ENCODE results near the gene DCAF7. TPM values are rescaled to one million over a fixed set of nuclear protein-coding genes. Genes with fewer than 3 reads are reported as not detected.
A peak's percentile ranks its signal among the peaks of the same experiment; 100 is the strongest.

Gene DCAF7, protein sequence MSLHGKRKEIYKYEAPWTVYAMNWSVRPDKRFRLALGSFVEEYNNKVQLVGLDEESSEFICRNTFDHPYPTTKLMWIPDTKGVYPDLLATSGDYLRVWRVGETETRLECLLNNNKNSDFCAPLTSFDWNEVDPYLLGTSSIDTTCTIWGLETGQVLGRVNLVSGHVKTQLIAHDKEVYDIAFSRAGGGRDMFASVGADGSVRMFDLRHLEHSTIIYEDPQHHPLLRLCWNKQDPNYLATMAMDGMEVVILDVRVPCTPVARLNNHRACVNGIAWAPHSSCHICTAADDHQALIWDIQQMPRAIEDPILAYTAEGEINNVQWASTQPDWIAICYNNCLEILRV
- 21.8 and 29.8 TPM in 2 replicates for total RNA-seq

DNA sequence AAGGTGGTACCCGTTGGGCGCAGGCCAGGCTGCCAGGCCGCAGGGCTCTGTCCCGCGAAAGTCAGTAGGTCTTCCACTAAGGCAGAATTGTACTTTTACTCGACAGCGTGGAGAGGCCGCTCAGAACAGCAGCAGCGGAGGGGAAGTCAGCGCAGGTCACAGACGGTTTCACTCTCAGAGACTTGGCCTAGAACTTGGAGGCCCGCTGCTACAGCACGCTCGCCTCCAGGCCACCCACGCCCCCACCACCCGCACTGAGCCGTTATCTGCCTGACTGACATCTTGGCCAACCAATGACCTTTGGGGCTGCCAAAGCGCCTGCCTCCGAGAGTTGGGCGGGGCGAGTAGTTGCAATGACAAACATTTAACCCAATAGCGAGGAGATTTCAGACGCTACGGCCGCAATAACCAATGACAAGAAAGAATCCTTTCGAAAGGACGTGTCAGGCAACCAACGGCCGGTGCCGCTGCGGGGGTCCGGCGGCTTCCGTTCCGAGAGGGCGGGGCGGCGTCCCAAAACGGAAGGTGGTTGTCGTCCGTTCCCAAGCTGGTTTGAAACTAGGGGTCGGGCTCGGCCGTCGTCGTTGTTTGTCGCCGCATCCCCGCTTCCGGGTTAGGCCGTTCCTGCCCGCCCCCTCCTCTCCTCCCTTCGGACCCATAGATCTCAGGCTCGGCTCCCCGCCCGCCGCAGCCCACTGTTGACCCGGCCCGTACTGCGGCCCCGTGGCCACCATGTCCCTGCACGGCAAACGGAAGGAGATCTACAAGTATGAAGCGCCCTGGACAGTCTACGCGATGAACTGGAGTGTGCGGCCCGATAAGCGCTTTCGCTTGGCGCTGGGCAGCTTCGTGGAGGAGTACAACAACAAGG, at the start of gene DCAF7:
TSS of gene DCAF7 (plus strand) at position 532 of the 871 bp plus-strand sequence. CDS start at position 733, 201 bp downstream.
- peak; percentile 100 for DNase-seq (ENCODE audit: low read depth in 2 of 2)

DNA sequence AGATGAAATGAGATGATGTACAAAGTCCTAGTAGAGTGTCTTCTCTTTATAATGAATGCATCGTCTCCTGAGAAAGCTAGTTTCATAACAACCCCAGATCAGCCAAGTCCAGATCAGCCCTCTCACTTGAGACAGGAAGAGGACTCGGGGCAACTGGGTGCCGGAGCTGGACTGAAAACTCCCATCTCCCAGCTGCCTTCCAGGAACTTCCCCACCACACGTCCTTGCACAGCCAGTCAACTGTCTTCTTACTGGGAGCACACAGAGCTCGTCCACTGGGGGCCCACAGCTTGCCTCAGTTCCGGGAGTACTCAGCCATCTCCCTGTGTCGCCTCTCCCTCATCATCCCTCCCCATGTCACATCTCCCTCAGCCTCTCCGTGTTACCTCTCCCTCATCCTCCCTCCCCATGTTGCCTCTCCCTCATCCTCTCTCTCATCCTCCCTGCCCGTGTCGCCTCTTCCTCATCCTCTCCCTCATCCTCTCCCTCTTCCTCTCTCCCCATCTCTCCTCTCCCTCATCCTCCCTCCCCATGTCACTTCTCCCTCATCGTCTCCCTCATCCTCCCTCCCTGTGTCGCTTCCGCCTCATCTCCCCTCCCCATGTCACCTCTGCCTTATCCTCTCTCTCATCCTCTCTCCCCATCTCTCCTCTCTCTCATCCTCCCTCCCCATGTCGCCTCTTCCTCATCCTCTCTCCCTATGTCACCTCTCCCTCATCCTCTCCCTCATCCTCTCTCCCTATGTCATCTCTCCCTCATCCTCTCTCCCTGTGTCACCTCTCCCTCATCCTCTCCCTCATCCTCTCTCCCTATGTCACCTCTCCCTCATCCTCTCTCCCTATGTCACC, 49.5 kb upstream of the DCAF7 start:
- no peak for DNase-seq (ENCODE audit: low read depth in 2 of 2)

DNA sequence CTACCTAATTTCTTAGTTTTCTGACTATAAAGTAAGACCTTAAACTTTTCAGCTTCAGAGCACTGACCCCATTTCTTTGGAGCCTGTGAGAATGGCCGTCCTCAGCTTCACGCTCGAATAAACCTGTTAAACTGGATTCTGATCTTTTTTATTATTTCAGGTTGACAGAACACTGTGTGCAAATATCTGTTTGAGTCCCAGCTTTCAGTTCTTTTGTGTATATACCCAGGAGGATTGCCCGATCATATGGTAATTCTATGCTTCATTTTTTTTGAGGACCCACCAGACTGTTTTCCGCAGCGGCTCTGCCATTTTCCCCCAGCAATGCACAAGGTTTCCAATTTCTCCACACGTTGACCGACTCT, 47.0 kb upstream of the DCAF7 start:
- DNase-seq (ENCODE audit: low read depth in 2 of 2), result no peak

DNA sequence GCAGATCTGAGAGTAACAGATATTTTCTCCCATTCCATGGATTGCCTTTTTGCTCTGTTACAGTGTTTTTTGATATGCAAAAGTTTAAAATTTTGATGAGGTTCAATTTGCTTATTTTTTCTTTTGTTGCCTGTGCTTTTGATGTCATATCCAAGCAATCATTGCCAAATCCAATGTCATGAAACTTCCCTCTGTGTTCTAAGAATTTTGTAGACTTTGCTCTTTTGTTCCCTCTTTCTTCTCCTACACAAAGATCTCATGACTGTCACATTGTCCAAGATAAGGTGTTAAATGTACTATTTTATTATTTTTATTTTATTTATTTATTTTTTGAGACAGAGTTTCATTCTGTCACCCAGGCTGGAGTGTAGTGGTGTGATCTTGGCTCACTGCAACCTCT, 46.0 kb upstream of the DCAF7 start:
- DNase-seq (ENCODE audit: low read depth in 2 of 2), result no peak

DNA sequence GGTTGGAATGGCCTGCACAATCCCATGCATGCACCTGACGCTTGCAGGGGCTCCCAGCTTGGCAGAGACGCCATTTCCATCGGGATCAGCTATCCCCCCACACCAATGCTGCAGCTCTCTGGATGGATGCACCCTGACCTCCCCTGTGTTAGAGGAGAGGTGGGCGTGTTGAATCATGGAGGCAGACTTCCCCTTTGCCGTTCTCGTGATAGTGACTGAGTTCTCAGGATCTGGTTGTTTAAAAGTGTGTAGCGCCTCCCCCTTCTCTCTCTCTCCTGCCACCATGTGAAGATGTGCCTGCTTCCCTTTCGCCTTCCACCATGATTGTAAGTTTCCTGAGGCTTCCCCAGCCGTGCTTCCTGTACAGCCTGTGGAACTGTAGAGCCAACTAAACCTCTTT, 44.9 kb upstream of the DCAF7 start:
- DNase-seq (ENCODE audit: low read depth in 2 of 2), result no peak

DNA sequence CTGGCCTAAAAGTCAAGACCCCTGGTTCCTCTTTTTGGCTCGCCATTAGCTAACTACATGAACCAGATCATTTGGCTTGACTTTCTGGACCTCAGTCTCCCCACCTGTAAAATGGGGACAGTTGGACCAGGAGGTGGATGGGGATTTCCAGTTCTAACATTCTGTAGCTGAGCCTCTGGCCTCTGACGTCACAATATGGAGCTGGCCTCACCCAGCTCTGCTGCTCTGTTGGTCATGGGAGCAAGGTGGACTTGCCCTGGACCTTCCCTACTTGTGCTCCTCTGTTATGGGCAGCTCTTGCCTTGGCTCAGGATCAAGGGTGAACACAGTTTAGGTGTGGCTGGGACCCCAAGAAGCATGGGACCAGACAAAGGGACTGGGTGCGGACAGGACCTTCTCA, 43.6 kb upstream of the DCAF7 start:
- no peak for DNase-seq (ENCODE audit: low read depth in 2 of 2)

DNA sequence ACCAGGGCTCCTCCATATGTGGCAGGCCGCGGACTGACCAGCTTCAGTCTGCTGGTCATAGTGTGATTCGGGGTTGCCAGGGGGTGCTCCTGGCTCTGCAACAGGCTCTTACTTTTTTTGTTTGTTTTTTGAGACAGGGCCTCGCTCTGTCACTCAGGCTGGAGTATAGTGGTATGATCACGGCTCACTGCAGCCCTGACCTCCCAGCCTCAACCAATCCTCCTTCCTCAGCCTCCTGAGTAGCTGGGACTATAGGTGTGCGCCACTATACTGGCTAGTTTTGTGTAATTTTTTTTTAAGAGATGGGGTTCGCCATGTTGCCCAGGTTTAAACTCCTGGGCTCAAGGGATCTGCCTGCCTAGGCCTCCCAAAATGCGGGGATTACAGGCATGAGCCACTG, 38.9 kb upstream of the DCAF7 start:
- no peak for DNase-seq (ENCODE audit: low read depth in 2 of 2)

DNA sequence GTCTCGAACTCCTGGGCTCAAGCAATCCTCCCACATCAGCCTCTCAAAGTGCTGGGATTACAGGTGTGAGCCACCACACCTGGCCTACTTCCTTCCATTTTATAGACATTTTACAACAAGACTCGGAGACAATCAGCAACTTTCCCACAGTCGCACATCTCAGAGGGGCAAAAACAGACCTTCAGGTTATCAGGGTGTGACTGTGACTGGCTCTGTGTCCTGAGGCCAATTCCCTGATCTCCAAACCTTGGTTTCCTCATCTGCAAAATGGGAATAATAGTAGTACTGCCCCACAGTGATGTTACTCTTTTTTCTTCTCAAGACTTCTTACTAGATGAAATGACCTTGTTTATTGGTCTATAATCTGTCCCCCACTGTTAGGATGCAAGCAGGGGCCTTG, 37.9 kb upstream of the DCAF7 start:
- DNase-seq (ENCODE audit: low read depth in 2 of 2), result no peak

DNA sequence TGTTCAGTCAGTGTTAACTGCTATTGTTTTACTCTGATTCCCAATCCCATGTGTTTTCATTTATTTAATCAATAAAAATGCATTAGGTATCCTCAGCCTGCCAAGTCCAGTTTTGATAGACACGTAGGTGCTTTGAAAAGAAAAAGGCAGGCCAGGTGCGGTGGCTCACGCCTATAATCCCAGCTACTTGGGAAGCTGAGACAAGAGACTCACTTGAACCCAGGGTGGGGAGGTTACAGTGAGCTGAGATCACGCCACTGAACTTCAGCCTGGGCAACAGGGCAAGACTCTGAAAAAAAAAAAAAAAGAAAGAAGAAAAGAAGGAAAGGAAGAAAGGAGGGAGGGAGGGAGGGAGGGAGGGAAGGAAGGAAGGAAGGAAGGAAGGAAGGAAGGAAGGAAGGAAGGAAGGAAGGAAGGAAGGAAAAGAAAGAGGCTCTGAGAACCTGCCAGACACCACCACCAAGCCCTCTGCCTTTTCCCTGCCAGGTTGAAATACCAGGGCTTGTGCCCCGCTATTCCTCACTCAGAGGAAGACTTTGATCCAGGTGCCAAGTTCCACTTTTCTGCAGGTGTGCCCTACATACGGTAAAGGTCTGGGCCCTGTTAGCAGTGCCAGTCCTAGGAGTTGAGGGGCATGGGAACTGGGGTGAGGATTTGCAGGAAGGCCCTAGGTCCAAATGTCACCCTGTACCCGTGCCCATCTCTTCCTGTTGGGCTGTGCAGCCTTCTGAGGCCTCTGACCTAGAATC, 37.2 kb upstream of the DCAF7 start:
- no peak for DNase-seq (ENCODE audit: low read depth in 2 of 2)

DNA sequence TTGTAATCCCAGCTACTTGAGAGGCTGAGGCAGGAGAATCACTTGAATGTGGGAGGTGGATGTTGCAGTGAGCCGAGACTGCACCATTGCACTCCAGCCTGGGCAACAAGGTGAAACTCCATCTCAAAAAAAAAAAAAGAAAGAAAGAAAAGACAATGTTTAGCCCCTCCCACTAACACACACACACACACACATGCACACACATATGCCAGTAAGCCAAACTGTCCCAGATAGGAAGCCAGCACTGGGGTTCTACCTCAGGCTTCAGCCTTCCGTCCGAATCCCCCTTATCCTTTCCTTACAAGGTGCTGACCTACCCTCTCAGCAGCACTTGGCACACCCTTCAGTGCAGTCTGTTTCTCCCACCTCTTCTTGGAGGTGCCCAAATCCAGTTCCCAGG, 35.8 kb upstream of the DCAF7 start:
- DNase-seq (ENCODE audit: low read depth in 2 of 2), result no peak

DNA sequence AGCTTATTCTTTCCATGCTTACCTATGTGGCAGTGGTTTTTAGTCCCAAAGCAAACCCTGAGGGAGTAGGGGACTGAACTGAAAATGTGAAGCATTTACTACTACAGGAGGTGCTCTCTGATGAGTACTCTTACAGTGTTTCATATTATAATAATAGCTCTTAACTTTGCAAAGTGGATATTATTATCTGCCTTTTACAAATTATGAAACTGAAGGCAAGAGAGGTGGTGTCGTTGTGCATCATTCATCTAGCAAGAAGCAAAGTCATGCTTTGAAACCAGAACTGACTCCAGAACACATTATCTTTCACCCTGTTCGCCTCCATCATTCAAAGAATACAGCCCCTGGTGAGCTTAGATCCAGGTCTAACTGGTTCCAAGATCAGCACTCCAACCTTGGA, 35.3 kb upstream of the DCAF7 start:
- DNase-seq (ENCODE audit: low read depth in 2 of 2), result no peak

DNA sequence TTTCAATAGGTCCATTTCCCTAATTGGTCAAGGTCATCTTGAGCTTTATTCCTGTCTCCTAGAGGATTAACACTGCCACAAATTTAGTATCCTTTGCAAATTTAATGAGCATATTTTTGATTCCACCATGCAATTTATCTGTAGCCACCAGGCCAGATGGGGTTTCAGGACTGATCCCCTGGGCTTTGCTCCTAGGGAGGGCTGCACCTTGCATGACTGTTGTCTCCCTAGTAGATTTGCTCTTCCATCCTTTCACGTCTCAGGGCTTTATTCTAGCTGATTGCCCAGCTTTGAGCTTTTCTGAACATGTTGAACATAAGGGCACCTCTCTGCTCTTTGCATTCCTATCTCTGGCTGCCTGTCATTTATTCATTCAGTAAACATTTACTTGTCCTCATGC, 34.9 kb upstream of the DCAF7 start:
- no peak for DNase-seq (ENCODE audit: low read depth in 2 of 2)

DNA sequence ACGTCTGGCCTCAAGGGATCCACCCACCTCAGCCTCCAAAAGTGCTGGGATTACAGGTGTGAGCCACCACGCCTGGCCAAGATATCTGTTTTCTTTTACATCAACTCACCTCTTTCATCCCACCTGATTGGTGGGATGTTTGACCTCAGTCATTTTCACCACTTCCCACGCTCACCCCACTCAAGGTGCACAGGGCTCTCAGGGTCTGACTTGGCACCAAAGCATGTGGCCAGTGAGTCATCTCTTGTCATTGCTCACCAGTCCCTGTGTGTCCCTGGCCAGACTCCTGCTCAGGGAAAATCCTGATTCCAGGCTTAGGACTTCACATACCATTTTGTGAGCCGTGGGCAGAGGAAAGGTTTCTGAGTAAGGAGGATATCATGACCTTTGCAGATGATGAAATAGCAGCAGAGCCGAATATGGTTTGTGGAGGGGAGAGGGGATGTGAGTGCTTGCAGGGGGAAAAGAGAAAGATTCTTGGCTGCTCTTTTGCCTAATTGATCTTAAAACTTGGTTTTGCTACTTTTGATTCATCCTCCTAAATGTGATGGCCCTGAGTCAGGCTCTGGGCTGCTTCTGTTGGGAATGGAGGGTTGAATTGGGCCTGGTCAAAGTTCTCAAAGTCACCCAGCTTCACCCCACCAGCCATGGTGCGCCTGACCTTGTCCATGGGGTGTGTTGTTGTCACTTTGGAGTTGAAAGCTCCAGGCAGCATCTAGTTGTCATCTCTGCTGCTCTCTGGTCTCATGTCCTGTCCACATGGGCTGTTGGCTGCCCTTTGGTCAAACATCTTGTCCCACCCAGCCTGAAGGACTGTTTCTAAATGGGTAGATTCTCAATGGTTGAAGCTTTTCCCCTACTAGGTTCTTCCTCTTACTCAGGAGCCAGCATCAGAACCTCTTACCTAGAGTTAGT, 33.1 kb upstream of the DCAF7 start:
- no peak for DNase-seq (ENCODE audit: low read depth in 2 of 2)

DNA sequence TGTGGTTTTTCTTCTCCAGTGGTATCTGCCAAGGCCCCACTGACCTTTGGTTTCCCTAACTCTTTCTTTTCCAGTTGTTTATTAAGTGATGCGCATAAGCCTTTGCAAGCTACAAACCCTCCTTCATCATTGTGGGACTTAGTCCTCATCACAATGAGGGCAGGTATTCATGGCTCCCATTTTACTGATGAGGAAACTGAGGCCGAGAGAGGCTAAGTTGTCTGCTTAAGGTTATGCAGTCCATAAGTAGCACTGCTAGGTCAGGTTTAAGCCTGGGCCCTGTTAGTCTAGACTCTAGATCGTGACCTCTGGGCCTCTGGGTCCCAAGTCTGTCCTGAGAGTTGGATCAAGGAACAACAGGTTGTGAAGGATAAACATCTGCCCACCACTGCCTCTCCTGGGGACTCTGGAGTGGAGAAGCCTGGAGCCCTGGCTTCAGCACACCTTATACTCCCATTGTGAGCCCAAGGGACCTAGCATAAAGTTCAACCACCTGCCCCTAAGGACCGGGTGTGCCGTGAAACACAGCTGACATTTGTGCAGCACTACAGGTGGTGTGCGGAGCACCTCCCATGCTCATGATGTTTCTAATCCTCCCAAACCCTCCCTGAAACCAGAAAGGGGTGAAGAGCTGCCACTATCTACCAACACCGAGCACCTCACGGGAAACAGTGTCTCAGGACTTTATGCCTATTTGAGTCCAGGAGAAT, 32.3 kb upstream of the DCAF7 start:
- DNase-seq (ENCODE audit: low read depth in 2 of 2), result no peak

DNA sequence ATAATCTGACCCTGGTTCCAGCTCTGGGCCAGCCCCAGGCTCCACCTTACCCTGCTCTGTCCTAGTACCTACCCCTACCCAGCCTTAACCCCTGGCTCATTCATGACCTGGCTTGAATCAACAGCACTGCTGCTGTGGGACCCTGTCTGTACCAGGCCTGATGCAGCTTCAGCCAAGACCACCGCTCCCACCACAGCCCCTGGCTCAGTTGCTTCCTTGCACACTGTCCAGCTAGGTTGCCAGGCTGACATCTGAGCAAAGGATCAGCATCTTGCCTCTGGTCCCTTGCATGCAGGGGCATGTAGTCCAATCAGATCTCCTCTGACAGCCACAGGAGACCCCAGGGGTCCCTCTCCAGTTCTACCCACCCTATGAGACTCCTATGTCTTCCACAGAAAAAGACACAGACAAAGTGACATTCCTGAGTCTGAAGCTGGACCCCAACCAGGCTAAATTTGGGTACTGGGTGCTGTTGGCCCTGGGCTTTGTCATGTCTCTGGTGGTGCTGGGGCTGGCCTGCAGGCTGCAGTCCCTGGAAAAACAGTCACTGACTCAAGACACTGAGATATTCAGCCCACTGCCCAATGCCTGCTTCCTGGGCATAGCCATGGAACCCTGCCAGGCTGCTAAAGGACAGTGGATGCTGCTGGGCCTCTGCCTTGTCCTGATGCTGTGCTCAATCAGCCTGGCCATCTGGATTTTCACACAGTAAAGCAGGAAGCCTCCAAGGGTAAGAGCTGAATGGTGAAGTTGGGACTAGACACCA, 31.0 kb upstream of the DCAF7 start:
- no peak for DNase-seq (ENCODE audit: low read depth in 2 of 2)

DNA sequence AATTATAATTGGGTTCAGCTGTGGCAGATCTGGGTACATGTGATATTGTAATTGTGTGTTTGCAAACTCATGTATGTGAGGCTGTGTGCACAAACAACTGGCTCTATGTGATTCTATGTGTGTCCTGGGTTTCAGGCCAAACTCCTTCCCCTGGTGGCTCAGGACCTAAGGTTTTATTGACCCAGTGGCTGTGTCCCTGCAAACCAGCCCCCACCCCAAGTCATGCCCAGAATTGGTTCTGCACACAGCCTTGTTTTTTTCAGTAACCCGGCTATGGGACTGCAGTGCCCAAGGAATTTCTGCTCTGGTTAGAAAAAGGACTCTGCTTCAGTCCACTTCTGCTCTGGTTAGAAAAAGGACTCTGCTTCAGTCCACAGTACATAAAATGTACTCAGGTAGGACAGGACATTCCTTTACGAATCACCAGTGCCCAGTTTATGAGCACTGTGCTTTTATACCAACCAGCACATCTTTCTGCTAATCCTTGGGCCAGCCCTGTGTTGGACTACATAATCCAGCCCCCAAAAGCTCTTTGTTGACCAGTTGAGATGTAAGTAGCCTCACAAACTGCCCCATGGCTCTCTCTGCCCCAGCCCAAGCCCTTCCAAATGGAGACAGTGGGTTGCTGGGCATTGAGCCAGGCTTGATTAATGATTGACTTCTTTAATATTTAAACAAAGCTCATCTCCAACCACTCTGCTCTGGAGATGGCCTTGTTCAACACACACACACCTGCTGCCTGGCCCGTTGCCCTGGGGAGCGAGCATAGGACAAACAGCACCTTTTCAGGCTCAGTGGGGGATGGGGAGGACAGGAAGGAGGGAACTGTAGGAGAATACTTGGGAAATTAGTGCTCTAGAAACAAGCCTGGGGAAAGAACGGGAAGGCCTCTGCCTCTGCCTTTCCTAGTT, 30.1 kb upstream of the DCAF7 start:
- no peak for DNase-seq (ENCODE audit: low read depth in 2 of 2)

DNA sequence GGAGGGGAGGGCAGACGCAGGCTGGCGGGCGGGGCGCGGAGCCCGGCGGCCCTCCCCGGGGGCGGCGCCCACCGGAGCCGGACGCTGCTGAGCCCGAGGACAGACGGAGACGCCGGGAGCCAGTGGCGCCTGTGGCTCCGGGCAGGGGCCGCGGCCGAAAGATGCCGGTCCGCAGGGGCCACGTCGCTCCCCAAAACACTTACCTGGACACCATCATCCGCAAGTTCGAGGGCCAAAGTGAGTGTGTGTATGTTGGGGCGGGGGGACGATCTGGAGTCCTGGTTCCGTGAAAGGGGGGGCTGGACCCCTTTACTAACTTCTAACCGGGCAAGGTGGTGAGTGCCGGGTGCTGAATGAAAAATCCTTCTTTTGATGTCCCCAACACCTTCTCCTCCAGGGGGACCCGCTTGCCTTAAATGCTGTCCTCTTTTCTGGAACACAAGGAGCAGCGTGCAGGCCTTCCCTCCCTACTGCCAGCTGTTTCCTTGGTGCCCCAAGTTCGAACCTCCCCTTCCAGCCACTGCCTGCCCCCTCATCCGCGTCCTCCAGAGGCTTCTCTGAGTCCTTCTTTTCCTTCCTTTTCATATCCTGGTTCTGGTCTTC, 26.9 kb upstream of the DCAF7 start, which contains the start of gene KCNH6:
TSS of gene KCNH6 (plus strand) at position 106 of the 603 bp plus-strand sequence. CDS start at position 162, 56 bp downstream.
- no peak for DNase-seq (ENCODE audit: low read depth in 2 of 2)
